GM12878 (cell line): ENCODE measurements around the gene KLRK1. TPM values are rescaled to one million over a fixed set of nuclear protein-coding genes. Genes with fewer than 3 reads are reported as not detected.
A peak's percentile ranks its signal among the peaks of the same experiment; 100 is the strongest.

Source experiments
- BCL11A ChIP-seq: IDR thresholded peaks from 2 replicates; pipeline ENCODE4 v1.6.1; 2011; ENCODE audit warnings: low read depth, low read length
- BMI1 ChIP-seq: fragments of 450-650 bp; IDR thresholded peaks from 2 replicates; pipeline ENCODE4 v1.6.1; 2016; ENCODE audit warnings: mild to moderate bottlenecking, moderate library complexity, borderline replicate concordance
- CEBPB ChIP-seq, 2 experiments: fragments of 150-350 bp in 1 of 2; IDR thresholded peaks; 2 replicates each; pipeline ENCODE4 v1.6.1; 2012 to 2014; ENCODE audit warnings: low read depth in 2 of 2, low read length in 2 of 2, borderline replicate concordance in 1 of 2, inconsistent platforms in 1 of 2
- DPF2 ChIP-seq: fragments of 450-650 bp; IDR thresholded peaks from 2 replicates; pipeline ENCODE4 v1.6.1; 2017; ENCODE audit warnings: mild to moderate bottlenecking
- ESRRA ChIP-seq: IDR thresholded peaks from 2 replicates; pipeline ENCODE4 v1.6.1; 2012; ENCODE audit warnings: mild to moderate bottlenecking, low read length, improper control_type of control experiment
- GABPA ChIP-seq: IDR thresholded peaks from 2 replicates; pipeline ENCODE4 v1.6.1; 2014; ENCODE audit warnings: antibody characterized with exemption, low read depth, mild to moderate bottlenecking, inconsistent platforms
- IKZF1 ChIP-seq: fragments of 450-650 bp; conservative IDR thresholded peaks from 2 replicates; pipeline ENCODE4 v1.6.1; 2017; ENCODE audit warnings: antibody characterized with exemption, mild to moderate bottlenecking
- IKZF2 ChIP-seq, 2 experiments: fragments of 450-650 bp; IDR thresholded peaks; 2 replicates each; pipeline ENCODE4 v1.6.1; 2017; ENCODE audit warnings: mild to moderate bottlenecking in 2 of 2, moderate library complexity in 2 of 2
- JUNB ChIP-seq: IDR thresholded peaks from 2 replicates; pipeline ENCODE4 v1.6.1; 2016; ENCODE audit warnings: antibody characterized with exemption, mild to moderate bottlenecking
- MTA3 ChIP-seq: IDR thresholded peaks from 2 replicates; pipeline ENCODE4 v1.6.1; 2012; ENCODE audit warnings: low read length, inconsistent platforms, borderline replicate concordance
- NFIC ChIP-seq: IDR thresholded peaks from 2 replicates; pipeline ENCODE4 v1.6.1; 2012; ENCODE audit warnings: low read depth, mild to moderate bottlenecking, inconsistent platforms, low read length, moderate library complexity
- NFYB ChIP-seq: IDR thresholded peaks from 2 replicates; pipeline ENCODE4 v1.6.1; 2011; ENCODE audit warnings: low read depth, mild to moderate bottlenecking, low read length, improper control_type of control experiment, moderate library complexity; ENCODE audit not compliant: insufficient read depth
- NR2F1 ChIP-seq: fragments of 450-650 bp; conservative IDR thresholded peaks from 2 replicates; pipeline ENCODE4 v1.6.1; 2017; ENCODE audit warnings: mild to moderate bottlenecking
- RAD21 ChIP-seq: IDR thresholded peaks from 2 replicates; pipeline ENCODE4 v1.6.1; 2011; ENCODE audit warnings: mild to moderate bottlenecking, low read depth, low read length, moderate library complexity; ENCODE audit not compliant: insufficient read depth
- RAD51 ChIP-seq: fragments of 450-650 bp; IDR thresholded peaks from 2 replicates; pipeline ENCODE4 v1.6.1; 2016; ENCODE audit warnings: moderate library complexity, mild to moderate bottlenecking, inconsistent platforms
- RB1 ChIP-seq: fragments of 450-650 bp; formaldehyde crosslinking; IDR thresholded peaks from 2 replicates; pipeline ENCODE4 v1.6.1; 2017; ENCODE audit warnings: mild to moderate bottlenecking, borderline replicate concordance
- RELA ChIP-seq: fragments of 450-650 bp; IDR thresholded peaks from 2 replicates; pipeline ENCODE4 v1.8.0; 2014; ENCODE audit warnings: borderline replicate concordance; ENCODE audit not compliant: partially characterized antibody
- SIN3A ChIP-seq: IDR thresholded peaks from 2 replicates; pipeline ENCODE4 v1.6.1; 2012; ENCODE audit warnings: low read depth, low read length, improper control_type of control experiment
- STAT1 ChIP-seq: fragments of 450-650 bp; conservative IDR thresholded peaks from 2 replicates; pipeline ENCODE4 v1.6.1; 2014; ENCODE audit warnings: antibody characterized with exemption, mild to moderate bottlenecking
- SUPT20H ChIP-seq: IDR thresholded peaks from 2 replicates; pipeline ENCODE4 v1.6.1; 2011; ENCODE audit warnings: low read depth, mild to moderate bottlenecking, low read length, moderate library complexity, borderline replicate concordance; ENCODE audit not compliant: control insufficient read depth
- ZNF207 ChIP-seq: fragments of 450-650 bp; IDR thresholded peaks from 2 replicates; pipeline ENCODE4 v1.6.1; 2014; ENCODE audit warnings: antibody characterized with exemption, mild to moderate bottlenecking, borderline replicate concordance
- ZNF274 ChIP-seq: IDR thresholded peaks from one replicate; pipeline ENCODE4 v1.8.0; 2011; ENCODE audit not compliant: insufficient read length, insufficient read depth
- polyA plus RNA-seq, 11 experiments: library from polyadenylated mRNA; depleted of rRNA in 4 of 11; unstranded in 6 of 11; stranded (reverse) in 5 of 11; fragments of >200 nt; fragmentation: Nextera tagmentation in 4 of 11; fragmentation: Illumina TruSeq in 1 of 11; extraction: Ambion mirVana in 4 of 11; extraction: Trizol in 1 of 11; gene quantifications; 1 replicate in 1 of 11; 2 replicates in 10 of 11; pipeline versions ENCODE4 v1.2.1 to v1.2.3, GENCODE V29; 2011 to 2016; ENCODE audit warnings: inconsistent platforms in 2 of 11, missing spikeins in 2 of 11, low read depth in 1 of 11
- total RNA-seq, 4 experiments: library from RNA; depleted of rRNA in 3 of 4; stranded (reverse); fragments of >200 nt in 3 of 4; fragmentation: Illumina TruSeq in 1 of 4; extraction: Trizol in 1 of 4; gene quantifications; 2 replicates each; pipeline versions ENCODE4 v1.2.1 to v1.2.3, GENCODE V29; 2013 to 2021
- TF ChIP-seq, protein P1 (sequence below): fragments of 450-650 bp; IDR thresholded peaks from 2 replicates; pipeline ENCODE4 v1.6.1; 2018; ENCODE audit warnings: mild to moderate bottlenecking, low read depth, moderate library complexity; ENCODE audit not compliant: partially characterized antibody
- TF ChIP-seq, protein P2 (sequence below): fragments of 450-650 bp; IDR thresholded peaks from 2 replicates; pipeline ENCODE4 v1.6.1; 2017; ENCODE audit warnings: mild to moderate bottlenecking, low read depth, inconsistent platforms; ENCODE audit not compliant: poor library complexity, severe bottlenecking
- TF ChIP-seq, protein P3 (sequence below): IDR thresholded peaks from 2 replicates; pipeline ENCODE4 v1.6.1; 2011; ENCODE audit warnings: low read depth, mild to moderate bottlenecking, low read length, moderate library complexity, borderline replicate concordance; ENCODE audit errors: extremely low read depth

The KLRK1 gene
- total and polyA plus RNA-seq, 10 of the 15 experiments (the other 5 are each of a cell fraction or from before 2014, with no cell fraction given) = 0.27 to 2.0 (median 0.99) TPM

DNA sequence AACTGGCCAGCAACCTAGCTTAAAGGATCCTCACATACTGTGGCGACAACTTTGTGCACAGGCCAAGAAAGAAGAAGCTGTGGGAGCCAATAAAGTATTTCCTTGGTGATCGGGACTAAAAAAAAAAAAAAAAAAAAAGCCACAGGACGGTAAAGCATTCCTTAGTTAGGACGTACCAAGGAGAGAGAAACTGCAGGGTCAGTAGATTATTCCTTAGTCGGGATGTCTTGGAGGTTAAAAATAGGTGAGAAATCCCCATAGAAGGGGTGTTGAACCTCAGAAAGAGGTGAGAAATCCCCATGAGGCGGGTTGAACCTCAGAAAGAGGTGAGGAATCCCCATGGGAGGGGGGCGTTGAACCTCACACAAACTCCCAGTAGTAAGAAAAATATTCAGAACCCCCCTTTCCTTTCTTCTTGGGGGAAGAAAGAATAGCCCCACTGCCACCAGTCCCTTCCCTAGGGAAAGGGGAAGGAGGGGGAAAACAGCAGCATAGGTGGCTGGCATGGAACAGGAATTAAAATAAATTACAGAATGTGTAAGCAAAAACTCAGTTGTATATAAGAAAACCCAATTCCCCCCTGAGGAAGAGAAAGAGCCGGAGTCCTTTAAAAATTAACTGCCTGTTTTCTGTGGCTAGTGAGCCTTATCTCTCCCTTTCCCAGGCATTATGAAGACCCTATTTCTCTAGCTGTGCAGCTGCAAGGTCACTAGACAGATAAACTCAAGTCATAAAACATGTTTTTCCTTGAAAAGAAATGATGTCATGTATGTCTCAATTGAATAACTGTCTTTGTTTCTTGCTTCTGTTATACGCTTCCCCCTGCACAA, 26.8 kb downstream of the KLRK1 start (continued):
- TF ChIP-seq IKZF2 (IDR thresholded peaks at IDR 0.05) (peak; percentile 84 to 90), BCL11A (peak; percentile 47; the same call in 1 of the 2 replicates), RB1 (no peak), ZNF207 (no peak), STAT1 (no peak), NFYB (no peak), RELA (peak; percentile 64), CEBPB (IDR thresholded peaks at IDR 0.05; ENCODE audit: borderline replicate concordance in 1 of 2, low read depth in 2 of 2, low read length in 2 of 2) (no peak), NR2F1 (0 out of 2 replicates have a peak, but pooled peaks have one; percentile 43), NFIC (peak; percentile 75), JUNB (no peak; the same call in 1 of the 2 replicates), ZNF274 (no peak), SIN3A (no peak), GABPA (no peak), RAD21 (no peak), ESRRA (no peak), RAD51 (no peak), MTA3 (no peak), SUPT20H (no peak), DPF2 (0 out of 2 replicates have a peak, but pooled peaks have one; percentile 31), IKZF1 (peak; percentile 81), BMI1 (no peak)
- TF ChIP-seq, protein P1, sequence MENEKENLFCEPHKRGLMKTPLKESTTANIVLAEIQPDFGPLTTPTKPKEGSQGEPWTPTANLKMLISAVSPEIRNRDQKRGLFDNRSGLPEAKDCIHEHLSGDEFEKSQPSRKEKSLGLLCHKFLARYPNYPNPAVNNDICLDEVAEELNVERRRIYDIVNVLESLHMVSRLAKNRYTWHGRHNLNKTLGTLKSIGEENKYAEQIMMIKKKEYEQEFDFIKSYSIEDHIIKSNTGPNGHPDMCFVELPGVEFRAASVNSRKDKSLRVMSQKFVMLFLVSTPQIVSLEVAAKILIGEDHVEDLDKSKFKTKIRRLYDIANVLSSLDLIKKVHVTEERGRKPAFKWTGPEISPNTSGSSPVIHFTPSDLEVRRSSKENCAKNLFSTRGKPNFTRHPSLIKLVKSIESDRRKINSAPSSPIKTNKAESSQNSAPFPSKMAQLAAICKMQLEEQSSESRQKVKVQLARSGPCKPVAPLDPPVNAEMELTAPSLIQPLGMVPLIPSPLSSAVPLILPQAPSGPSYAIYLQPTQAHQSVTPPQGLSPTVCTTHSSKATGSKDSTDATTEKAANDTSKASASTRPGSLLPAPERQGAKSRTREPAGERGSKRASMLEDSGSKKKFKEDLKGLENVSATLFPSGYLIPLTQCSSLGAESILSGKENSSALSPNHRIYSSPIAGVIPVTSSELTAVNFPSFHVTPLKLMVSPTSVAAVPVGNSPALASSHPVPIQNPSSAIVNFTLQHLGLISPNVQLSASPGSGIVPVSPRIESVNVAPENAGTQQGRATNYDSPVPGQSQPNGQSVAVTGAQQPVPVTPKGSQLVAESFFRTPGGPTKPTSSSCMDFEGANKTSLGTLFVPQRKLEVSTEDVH = no peak
- TF ChIP-seq, protein P2, sequence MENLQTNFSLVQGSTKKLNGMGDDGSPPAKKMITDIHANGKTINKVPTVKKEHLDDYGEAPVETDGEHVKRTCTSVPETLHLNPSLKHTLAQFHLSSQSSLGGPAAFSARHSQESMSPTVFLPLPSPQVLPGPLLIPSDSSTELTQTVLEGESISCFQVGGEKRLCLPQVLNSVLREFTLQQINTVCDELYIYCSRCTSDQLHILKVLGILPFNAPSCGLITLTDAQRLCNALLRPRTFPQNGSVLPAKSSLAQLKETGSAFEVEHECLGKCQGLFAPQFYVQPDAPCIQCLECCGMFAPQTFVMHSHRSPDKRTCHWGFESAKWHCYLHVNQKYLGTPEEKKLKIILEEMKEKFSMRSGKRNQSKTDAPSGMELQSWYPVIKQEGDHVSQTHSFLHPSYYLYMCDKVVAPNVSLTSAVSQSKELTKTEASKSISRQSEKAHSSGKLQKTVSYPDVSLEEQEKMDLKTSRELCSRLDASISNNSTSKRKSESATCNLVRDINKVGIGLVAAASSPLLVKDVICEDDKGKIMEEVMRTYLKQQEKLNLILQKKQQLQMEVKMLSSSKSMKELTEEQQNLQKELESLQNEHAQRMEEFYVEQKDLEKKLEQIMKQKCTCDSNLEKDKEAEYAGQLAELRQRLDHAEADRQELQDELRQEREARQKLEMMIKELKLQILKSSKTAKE = peak; percentile 42
- TF ChIP-seq, protein P3, sequence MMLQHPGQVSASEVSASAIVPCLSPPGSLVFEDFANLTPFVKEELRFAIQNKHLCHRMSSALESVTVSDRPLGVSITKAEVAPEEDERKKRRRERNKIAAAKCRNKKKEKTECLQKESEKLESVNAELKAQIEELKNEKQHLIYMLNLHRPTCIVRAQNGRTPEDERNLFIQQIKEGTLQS = no peak
